Osteoblast (primary cell): ENCODE results near the gene OR1K1. TPM values are rescaled to one million over a fixed set of nuclear protein-coding genes. Genes with fewer than 3 reads are reported as not detected.

ENCODE experiments used
- DNase-seq: peaks from one replicate; pipeline ENCODE4 v3.0.0; 2011; ENCODE audit warnings: low spot score, mixed read lengths; ENCODE audit not compliant: insufficient read length; ENCODE audit errors: missing footprints
- H2AFZ ChIP-seq: 2 replicates; pipeline ENCODE4 v1.6.0; 2011; ENCODE audit warnings: mild to moderate bottlenecking, low read length
- H3K27ac ChIP-seq: 2 replicates; pipeline ENCODE4 v1.5.1; 2011; ENCODE audit warnings: mild to moderate bottlenecking, low read depth, low read length, moderate library complexity
- H3K27me3 ChIP-seq: 2 replicates; pipeline ENCODE4 v1.6.0; 2012; ENCODE audit warnings: mild to moderate bottlenecking, control low read depth, inconsistent platforms, low read length, moderate library complexity; ENCODE audit not compliant: insufficient read depth
- H3K36me3 ChIP-seq: 2 replicates; pipeline ENCODE4 v1.5.1; 2011; ENCODE audit warnings: mild to moderate bottlenecking, low read length, control low read depth, moderate library complexity; ENCODE audit not compliant: insufficient read depth
- H3K4me1 ChIP-seq: 2 replicates; pipeline ENCODE4 v1.5.1; 2011; ENCODE audit warnings: mild to moderate bottlenecking, low read length, control low read depth, moderate library complexity; ENCODE audit not compliant: insufficient read depth
- H3K4me2 ChIP-seq: 2 replicates; pipeline ENCODE4 v1.6.0; 2011; ENCODE audit warnings: mild to moderate bottlenecking, low read length; ENCODE audit not compliant: insufficient read depth
- H3K4me3 ChIP-seq: fragments of 200-600 bp; sonication (generic); 3 replicates; pipeline ENCODE4 v1.5.1; 2012; ENCODE audit warnings: mild to moderate bottlenecking, low read length, inconsistent platforms; ENCODE audit not compliant: insufficient read depth
- H3K79me2 ChIP-seq: 2 replicates; pipeline ENCODE4 v1.6.0; 2012; ENCODE audit warnings: mild to moderate bottlenecking, low read length, control low read depth, inconsistent platforms; ENCODE audit not compliant: insufficient read depth
- H3K9me3 ChIP-seq: 2 replicates; pipeline ENCODE4 v1.5.1; 2011; ENCODE audit warnings: low read depth, low read length, control low read depth
- H4K20me1 ChIP-seq: 2 replicates; pipeline ENCODE4 v1.6.0; 2012; ENCODE audit warnings: mild to moderate bottlenecking, low read length, control low read depth; ENCODE audit not compliant: insufficient read depth
- total RNA-seq: library from RNA; depleted of rRNA; stranded (reverse); fragments of >200 nt; gene quantifications from 2 replicates; pipeline ENCODE4 v1.2.3, GENCODE V29; 2012
- TF ChIP-seq, protein P1 (sequence below): IDR thresholded peaks from 2 replicates; pipeline ENCODE4 v1.5.1; 2011; ENCODE audit warnings: mild to moderate bottlenecking, low read depth, low read length, moderate library complexity; ENCODE audit errors: extremely low read depth

OR1K1 gene
- total RNA-seq, 1 donor: not detected

DNA sequence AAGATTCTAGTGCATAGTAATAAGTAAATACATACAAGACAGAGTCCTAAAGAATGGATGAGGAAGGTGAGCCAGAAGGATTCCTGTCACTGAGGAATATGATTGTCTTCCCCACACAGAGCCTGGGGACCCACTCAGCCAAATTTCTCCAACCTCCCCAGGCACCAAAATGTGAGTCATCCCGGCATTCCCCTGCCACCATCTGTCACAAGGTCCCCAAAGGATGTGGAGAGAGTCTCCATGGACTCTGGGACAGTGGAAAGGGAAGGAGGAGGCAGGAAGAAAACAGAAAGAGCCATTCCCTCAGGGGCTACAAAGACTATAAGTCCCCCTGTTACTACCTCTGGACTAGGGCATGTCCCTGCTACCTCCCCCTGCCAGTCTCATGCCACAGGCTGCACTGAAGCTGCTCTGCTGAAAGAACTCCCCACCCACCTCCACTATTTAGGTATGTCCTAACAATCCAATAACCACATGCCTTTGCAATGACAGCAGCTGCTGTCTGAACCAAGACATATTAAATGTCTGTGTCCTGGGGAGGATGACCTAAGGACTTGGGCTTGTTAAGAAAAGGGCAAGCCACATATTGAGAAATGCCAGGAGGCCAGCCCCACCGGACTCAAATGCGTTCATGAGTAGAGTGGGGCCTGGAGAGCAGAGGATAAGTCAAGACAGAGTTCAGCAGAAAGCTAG is 21.8 kb upstream of the OR1K1 start:
- DNase-seq: peak; percentile 73
- Histone ChIP-seq H3K27me3 (no peaks in the 10 kb centered on the region), H4K20me1 (no peaks in the 10 kb centered on the region), H3K4me1 (peaks cover 13% of the 10 kb centered on the region), H3K79me2 (no peaks in the 10 kb centered on the region), H3K36me3 (no peaks in the 10 kb centered on the region), H3K27ac (no peak overlapping the region), H3K9me3 (no peaks in the 10 kb centered on the region), H3K4me3 (no peak overlapping the region), H2AFZ (no peak overlapping the region), H3K4me2 (peak overlapping the region; percentile 37)
- TF ChIP-seq, protein P1, sequence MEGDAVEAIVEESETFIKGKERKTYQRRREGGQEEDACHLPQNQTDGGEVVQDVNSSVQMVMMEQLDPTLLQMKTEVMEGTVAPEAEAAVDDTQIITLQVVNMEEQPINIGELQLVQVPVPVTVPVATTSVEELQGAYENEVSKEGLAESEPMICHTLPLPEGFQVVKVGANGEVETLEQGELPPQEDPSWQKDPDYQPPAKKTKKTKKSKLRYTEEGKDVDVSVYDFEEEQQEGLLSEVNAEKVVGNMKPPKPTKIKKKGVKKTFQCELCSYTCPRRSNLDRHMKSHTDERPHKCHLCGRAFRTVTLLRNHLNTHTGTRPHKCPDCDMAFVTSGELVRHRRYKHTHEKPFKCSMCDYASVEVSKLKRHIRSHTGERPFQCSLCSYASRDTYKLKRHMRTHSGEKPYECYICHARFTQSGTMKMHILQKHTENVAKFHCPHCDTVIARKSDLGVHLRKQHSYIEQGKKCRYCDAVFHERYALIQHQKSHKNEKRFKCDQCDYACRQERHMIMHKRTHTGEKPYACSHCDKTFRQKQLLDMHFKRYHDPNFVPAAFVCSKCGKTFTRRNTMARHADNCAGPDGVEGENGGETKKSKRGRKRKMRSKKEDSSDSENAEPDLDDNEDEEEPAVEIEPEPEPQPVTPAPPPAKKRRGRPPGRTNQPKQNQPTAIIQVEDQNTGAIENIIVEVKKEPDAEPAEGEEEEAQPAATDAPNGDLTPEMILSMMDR: no peak

DNA sequence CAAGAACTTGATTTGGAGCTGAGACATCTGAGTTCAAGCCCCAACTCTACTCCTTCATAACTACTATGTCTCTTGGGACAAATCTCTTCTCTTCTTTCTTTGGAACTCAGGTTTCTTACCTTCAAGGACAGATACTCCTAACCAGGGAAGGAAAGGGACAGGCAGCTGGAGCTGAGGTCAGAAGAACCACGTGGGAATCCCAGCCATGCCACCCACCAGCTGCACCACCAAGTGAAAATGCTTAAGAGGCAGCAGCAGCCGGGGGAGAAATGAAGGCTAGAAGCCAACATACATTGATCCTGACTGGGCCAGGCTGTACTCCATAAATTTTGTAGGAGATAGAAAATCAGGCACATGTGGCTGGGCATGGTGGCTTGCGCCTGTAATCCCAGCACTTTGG is 20.7 kb upstream of the OR1K1 start:
- no peak for DNase-seq
- H3K27ac ChIP-seq: no peak overlapping the region
- no peak overlapping the region for H3K4me3 ChIP-seq
- TF ChIP-seq, protein P1: no peak
- H3K4me1 ChIP-seq: peaks cover 13% of the 10 kb centered on the region
- no peak overlapping the region for H3K4me2 ChIP-seq
- H3K9me3 ChIP-seq: no peaks in the 10 kb centered on the region
- H2AFZ ChIP-seq: no peak overlapping the region
- H4K20me1 ChIP-seq: no peaks in the 10 kb centered on the region
- no peaks in the 10 kb centered on the region for H3K27me3 ChIP-seq
- H3K36me3 ChIP-seq: no peaks in the 10 kb centered on the region
- no peaks in the 10 kb centered on the region for H3K79me2 ChIP-seq

DNA sequence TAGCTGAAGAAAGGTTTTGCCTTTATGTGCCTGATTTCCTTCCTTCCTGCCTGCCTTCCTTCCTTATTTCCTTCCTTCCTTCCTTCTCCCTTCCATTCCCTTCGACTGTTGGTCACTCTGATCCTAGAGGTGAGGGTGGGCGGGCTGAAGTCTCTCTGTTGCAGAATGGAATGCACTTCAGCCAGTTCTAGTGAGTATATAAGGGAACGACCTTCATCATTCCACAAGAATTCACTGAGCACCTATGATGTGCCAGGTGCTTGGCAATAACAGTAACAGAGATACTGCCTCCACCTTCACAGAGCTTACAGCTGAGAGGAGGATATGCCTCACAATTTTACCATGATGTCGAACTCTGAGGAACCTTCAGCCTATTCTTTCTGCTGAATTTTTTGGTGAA is 19.9 kb upstream of the OR1K1 start:
- no peak overlapping the region for H3K27ac ChIP-seq
- no peak for DNase-seq

DNA sequence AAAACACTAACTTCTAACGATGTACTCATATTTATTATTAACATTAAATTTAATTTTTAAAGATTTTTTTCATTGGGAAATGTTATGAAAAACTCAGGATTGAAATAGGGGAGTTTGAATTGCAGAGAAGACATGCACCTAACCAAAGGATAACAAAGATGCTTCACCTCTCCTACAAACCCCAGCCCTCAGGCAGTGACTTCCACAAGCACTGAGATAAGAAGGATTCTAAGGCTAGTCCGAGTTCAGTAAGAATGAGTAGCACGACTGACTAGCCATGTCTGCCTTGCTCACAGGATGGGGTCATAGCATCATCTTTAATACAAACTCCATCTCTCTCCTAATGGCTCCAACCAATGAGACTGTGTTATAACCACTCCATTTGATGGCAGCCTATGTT is 18.3 kb upstream of the OR1K1 start:
- Histone ChIP-seq H3K27me3 (peaks cover 3% of the 10 kb centered on the region), H3K4me1 (peaks cover 13% of the 10 kb centered on the region), H3K79me2 (no peaks in the 10 kb centered on the region), H4K20me1 (no peaks in the 10 kb centered on the region), H3K4me3 (no peak overlapping the region), H3K27ac (no peak overlapping the region), H3K36me3 (no peaks in the 10 kb centered on the region), H3K4me2 (no peak overlapping the region), H2AFZ (no peak overlapping the region), H3K9me3 (no peaks in the 10 kb centered on the region)
- DNase-seq: no peak
- TF ChIP-seq, protein P1: no peak

More for the DNA sequence above, 19.9 kb upstream of the OR1K1 start:
- no peaks in the 10 kb centered on the region for H4K20me1 ChIP-seq
- H3K36me3 ChIP-seq: no peaks in the 10 kb centered on the region
- TF ChIP-seq, protein P1: no peak
- peak overlapping the region; percentile 29 for H2AFZ ChIP-seq
- no peak overlapping the region for H3K4me3 ChIP-seq
- H3K4me1 ChIP-seq: peaks cover 13% of the 10 kb centered on the region
- H3K27me3 ChIP-seq: peaks cover 3% of the 10 kb centered on the region
- no peak overlapping the region for H3K4me2 ChIP-seq
- H3K79me2 ChIP-seq: no peaks in the 10 kb centered on the region
- H3K9me3 ChIP-seq: no peaks in the 10 kb centered on the region
